Neutrophil (primary cell): ENCODE results near the gene IFT20.
"Not testable (repeated sequence)": the region's sequence is repeated elsewhere in the genome, so short reads cannot be mapped to it uniquely, and the experiment has no call there.

Experiments used
- H3K27ac ChIP-seq: fragments of 200-600 bp; sonication (generic); 2 replicates; pipeline ENCODE4 v1.5.1; 2016; ENCODE audit warnings: mild to moderate bottlenecking, moderate library complexity
- H3K27me3 ChIP-seq: fragments of 200-600 bp; sonication (generic); 2 replicates; pipeline ENCODE4 v1.6.0; 2016; ENCODE audit warnings: mild to moderate bottlenecking
- H3K36me3 ChIP-seq: fragments of 200-600 bp; sonication (generic); 2 replicates; pipeline ENCODE4 v1.5.1; 2017
- H3K4me1 ChIP-seq, 2 experiments: fragments of 200-600 bp in 1 of 2; sonication (generic) in 1 of 2; 1 replicate in 1 of 2; 2 replicates in 1 of 2; pipeline versions ENCODE4 v1.5.1 to v1.6.1; 2013 to 2016; ENCODE audit warnings: low read depth in 1 of 2, low read length in 1 of 2, mild to moderate bottlenecking in 1 of 2, moderate library complexity in 1 of 2; ENCODE audit not compliant: control insufficient read depth in 1 of 2, insufficient read depth in 1 of 2
- H3K4me3 ChIP-seq, 2 experiments: fragments of 200-600 bp in 1 of 2; sonication (generic) in 1 of 2; 1 replicate in 1 of 2; 2 replicates in 1 of 2; pipeline ENCODE4 v1.5.1; 2013 to 2016; ENCODE audit warnings: low read depth in 1 of 2, low read length in 1 of 2, mild to moderate bottlenecking in 1 of 2, moderate library complexity in 1 of 2
- H3K9me3 ChIP-seq: fragments of 200-600 bp; sonication (generic); 2 replicates; pipeline ENCODE4 v1.5.1; 2016
- CTCF ChIP-seq: fragments of 200-600 bp; sonication (generic); IDR thresholded peaks from 2 replicates; pipeline ENCODE4 v1.5.1; 2016; ENCODE audit warnings: antibody characterized with exemption

The IFT20 gene

GRCh38 chr17:28293994-28294393 is 41.3 kb downstream of the IFT20 start:
- H3K36me3 ChIP-seq = no peaks in the 10 kb centered on the region
- no peaks in the 10 kb centered on the region for H3K9me3 ChIP-seq
- H3K4me1 ChIP-seq = no peaks in the 10 kb centered on the region
- TF ChIP-seq CTCF = no peak
- no peak overlapping the region for H3K27ac ChIP-seq
- H3K4me3 ChIP-seq = no peak overlapping the region
- peaks cover 76% of the 10 kb centered on the region for H3K27me3 ChIP-seq

GRCh38 chr17:28292878-28293277 is 42.4 kb downstream of the IFT20 start:
- not testable (repeated sequence) for H3K4me1 ChIP-seq, H3K27ac ChIP-seq, H3K9me3 ChIP-seq, H3K4me3 ChIP-seq, H3K36me3 ChIP-seq
- peaks cover 68% of the 10 kb centered on the region for H3K27me3 ChIP-seq

- Histone ChIP-seq H3K27me3 (peaks cover 67% of the 10 kb centered on the region), H3K36me3 (no peaks in the 10 kb centered on the region), H3K4me1 (no peaks in the 10 kb centered on the region), H3K4me3 (no peak overlapping the region), H3K9me3 (no peaks in the 10 kb centered on the region), H3K27ac (no peak overlapping the region)
- no peak for TF ChIP-seq CTCF
These were observed 43.4 kb downstream of the IFT20 start for GRCh38 chr17:28291780-28292330.

- H3K27me3 ChIP-seq = peaks cover 61% of the 10 kb centered on the region
- no peaks in the 10 kb centered on the region for H3K36me3 ChIP-seq
- TF ChIP-seq CTCF = no peak
- H3K4me3 ChIP-seq = no peak overlapping the region
- H3K9me3 ChIP-seq = no peaks in the 10 kb centered on the region
- H3K4me1 ChIP-seq = no peaks in the 10 kb centered on the region
- no peak overlapping the region for H3K27ac ChIP-seq
These were observed 44.6 kb downstream of the IFT20 start for GRCh38 chr17:28290703-28291102.

- Histone ChIP-seq H3K36me3 (no peaks in the 10 kb centered on the region), H3K27me3 (peaks cover 47% of the 10 kb centered on the region), H3K4me1 (no peaks in the 10 kb centered on the region), H3K4me3 (no peak overlapping the region), H3K9me3 (no peaks in the 10 kb centered on the region), H3K27ac (no peak overlapping the region)
- TF ChIP-seq CTCF = no peak
These were observed 49.3 kb downstream of the IFT20 start for GRCh38 chr17:28285965-28286364.

- Histone ChIP-seq H3K9me3 (no peaks in the 10 kb centered on the region), H3K27me3 (peaks cover 59% of the 10 kb centered on the region), H3K27ac (no peak overlapping the region), H3K4me1 (no peaks in the 10 kb centered on the region), H3K4me3 (no peak overlapping the region), H3K36me3 (no peaks in the 10 kb centered on the region)
- TF ChIP-seq CTCF = no peak
These were observed 52.7 kb downstream of the IFT20 start for GRCh38 chr17:28282596-28282995.
